K562 (cell line): ENCODE data around the gene ZCWPW1. TPM values are rescaled to one million over a fixed set of nuclear protein-coding genes. Genes with fewer than 3 reads are reported as not detected.

Experiments used
- ATAC-seq: fragments of 200-7000 bp; cut with Tn5 transposase; 3 replicates; pipeline ENCODE4 v1.9.1; 2020; ENCODE audit warnings: moderate library complexity
- BruUV-seq: library from RNA; stranded (reverse); fragments of 400-500 nt; replicated peaks from 2 replicates; lab custom pipeline; 2021; lab: Mats Ljungman, UMichigan
- CTCF ChIA-PET: fragments of 300-600 bp; formaldehyde crosslinking; extraction: SDS; loops from one replicate; lab custom pipeline; 2021; ENCODE audit warnings: low intra/inter-chr PET ratio; lab: Yijun Ruan, JAX
- POLR2A ChIA-PET: fragments of 300-600, 350-650 bp; sonication (Branson Sonifier 250); formaldehyde crosslinking; extraction: SDS; loops from one replicate; lab custom pipeline; 2021; ENCODE audit warnings: antibody characterized with exemption, inconsistent platforms; lab: Yijun Ruan, JAX
- DNase-seq, 4 experiments: peaks; one replicate each; pipeline versions ENCODE4 v3.0.0 to v3.0.0-alpha.2; 2011 to 2018; ENCODE audit warnings: low spot score in 3 of 4, mixed read lengths in 3 of 4; ENCODE audit errors: extremely low read depth in 1 of 4
- FAIRE-seq: peaks from 2 replicates; lab custom pipeline; 2011; peaks lifted over from hg19 to GRCh38; lab: Jason Lieb, UNC
- H2AFZ ChIP-seq: 2 replicates; pipeline ENCODE4 v1.6.0; 2011; ENCODE audit warnings: low read depth, low read length, control low read depth, inconsistent platforms
- H3K27ac ChIP-seq: fragments of 200-600 bp; 3 replicates; pipeline ENCODE4 v1.8.0; 2011; ENCODE audit warnings: low read depth, mild to moderate bottlenecking, control low read depth, inconsistent platforms, low read length, moderate library complexity, mixed read lengths; ENCODE audit errors: extremely low read depth
- H3K27me3 ChIP-seq, 2 experiments: fragments of 300-600 bp in 1 of 2; 2 replicates in 1 of 2; 3 replicates in 1 of 2; pipeline versions ENCODE4 v1.6.0 to v1.8.0; 2011; ENCODE audit warnings: inconsistent platforms in 2 of 2, low read length in 2 of 2, mild to moderate bottlenecking in 1 of 2, mixed read lengths in 1 of 2, moderate library complexity in 1 of 2; ENCODE audit not compliant: control insufficient read depth in 2 of 2, insufficient read depth in 2 of 2
- H3K36me3 ChIP-seq: fragments of 300-600 bp; 3 replicates; pipeline ENCODE4 v1.8.0; 2011; ENCODE audit warnings: mild to moderate bottlenecking, low read length, inconsistent platforms; ENCODE audit not compliant: control insufficient read depth, insufficient read depth
- H3K4me1 ChIP-seq, 2 experiments: fragments of 200-600 bp in 1 of 2; replicated peaks in 1 of 2; 2 replicates in 1 of 2; 3 replicates in 1 of 2; pipeline versions ENCODE4 v1.5.1 to v1.8.0; 2011; ENCODE audit warnings: inconsistent platforms in 2 of 2, low read length in 2 of 2, mild to moderate bottlenecking in 1 of 2, mixed read lengths in 1 of 2, moderate library complexity in 1 of 2; ENCODE audit not compliant: control insufficient read depth in 2 of 2, insufficient read depth in 2 of 2
- H3K4me2 ChIP-seq: 2 replicates; pipeline ENCODE4 v1.6.1; 2011; ENCODE audit warnings: low read length, control low read depth, inconsistent platforms, mixed read lengths; ENCODE audit not compliant: insufficient read depth
- H3K4me3 ChIP-seq: fragments of 200-600 bp; sonication (generic), shearing (Covaris generic); 2 replicates; pipeline ENCODE4 v1.5.1; 2016; ENCODE audit warnings: control low read depth, inconsistent platforms
- H3K79me2 ChIP-seq: fragments of 200-600 bp; 3 replicates; pipeline ENCODE4 v1.8.0; 2011; ENCODE audit warnings: low read length, inconsistent platforms; ENCODE audit not compliant: control insufficient read depth, insufficient read depth
- H3K9ac ChIP-seq, 2 experiments: 2 replicates each; pipeline versions ENCODE4 v1.6.0 to v1.6.1; 2011; ENCODE audit warnings: low read depth in 2 of 2, low read length in 2 of 2, control low read depth in 1 of 2, inconsistent platforms in 1 of 2, mild to moderate bottlenecking in 1 of 2, mixed read lengths in 1 of 2; ENCODE audit not compliant: insufficient read depth in 1 of 2
- H3K9me1 ChIP-seq: one replicate; pipeline ENCODE4 v1.6.0; 2011; ENCODE audit warnings: inconsistent platforms, mild to moderate bottlenecking, low read length, moderate library complexity; ENCODE audit not compliant: control insufficient read depth, insufficient read depth
- H3K9me3 ChIP-seq: replicated peaks from 2 replicates; pipeline ENCODE4 v1.5.1; 2011; ENCODE audit warnings: low read depth, low read length, inconsistent platforms; ENCODE audit not compliant: control insufficient read depth, insufficient read depth
- H4K20me1 ChIP-seq: replicated peaks from 2 replicates; pipeline ENCODE4 v1.6.1; 2011; ENCODE audit warnings: low read length, inconsistent platforms, mixed read lengths; ENCODE audit not compliant: control insufficient read depth, insufficient read depth
- BACH1 ChIP-seq: fragments of 200-800 bp; sonication (Bioruptor generic); IDR thresholded peaks from 2 replicates; pipeline ENCODE4 v1.6.1; 2016; ENCODE audit warnings: missing genetic modification characterization, missing compliant biosample characterization
- FOSL1 ChIP-seq: fragments of 200-800 bp; sonication (Bioruptor generic); conservative IDR thresholded peaks from 2 replicates; pipeline ENCODE4 v1.6.1; 2016; ENCODE audit warnings: missing genetic modification characterization, missing compliant biosample characterization
- KAT2B ChIP-seq: IDR thresholded peaks from one replicate; pipeline ENCODE4 v1.6.1; 2012; ENCODE audit warnings: low read depth, mild to moderate bottlenecking, control low read depth, inconsistent platforms, low read length, moderate library complexity
- PCBP2 ChIP-seq: fragments of 200-400 bp; formaldehyde crosslinking; IDR thresholded peaks from 2 replicates; pipeline ENCODE4 v1.6.1; 2018; ENCODE audit warnings: low read length, low read depth, mild to moderate bottlenecking, moderate library complexity; ENCODE audit not compliant: poor library complexity, severe bottlenecking
- SNRNP70 ChIP-seq: fragments of 200-400 bp; formaldehyde crosslinking; optimal IDR thresholded peaks from 2 replicates; pipeline ENCODE3; 2017; ENCODE audit warnings: low read depth, low read length
- ZBED1 ChIP-seq: IDR thresholded peaks from 2 replicates; pipeline ENCODE4 v1.6.1; 2014
- ZBTB49 ChIP-seq: sonication (generic); formaldehyde crosslinking; IDR thresholded peaks from 2 replicates; pipeline ENCODE4 v1.8.0; 2022; ENCODE audit warnings: missing genetic modification reagents, mild to moderate bottlenecking, borderline replicate concordance
- ZNF232 ChIP-seq: sonication (generic); formaldehyde crosslinking; IDR thresholded peaks from 2 replicates; pipeline ENCODE4 v1.8.0; 2022; ENCODE audit warnings: mild to moderate bottlenecking, missing genetic modification reagents
- ZNF408 ChIP-seq: fragments of 250-450 bp; sonication (Bioruptor Pico); IDR thresholded peaks from 2 replicates; pipeline ENCODE4 v1.4.0; 2020; ENCODE audit warnings: low read depth, mild to moderate bottlenecking, moderate library complexity
- ZNF551 ChIP-seq: fragments of 250-450 bp; sonication (Bioruptor Pico); IDR thresholded peaks from 2 replicates; pipeline ENCODE4 v1.5.0; 2021; ENCODE audit warnings: mild to moderate bottlenecking, moderate library complexity
- ZNF695 ChIP-seq: fragments of 450-650 bp; formaldehyde crosslinking; IDR thresholded peaks from 2 replicates; pipeline ENCODE4 v1.4.0; 2020; ENCODE audit warnings: mild to moderate bottlenecking, moderate library complexity
- WGBS: fragments of 100-300 bp; shearing (Covaris generic); methylation state at CpG from one replicate; pipeline ENCODE4 v1.1.6; 2016; ENCODE audit warnings: low coverage, mixed read lengths; ENCODE audit not compliant: insufficient coverage; ENCODE audit errors: missing lambda C conversion rate; 5-methylcytosine and 5-hydroxymethylcytosine counted together
- in situ Hi-C: fragments of 300-500 bp; cut with MboI; formaldehyde crosslinking; loops from 4 replicates; pipeline ENCODE4 v1.15.0; 2018; ENCODE audit warnings: inconsistent platforms, mixed read lengths
- intact Hi-C: fragments of 100-400 bp; cut with micrococcal nuclease; formaldehyde crosslinking; loops from 2 replicates; pipeline ENCODE4 v1.14.2; 2022
- polyA plus RNA-seq, 8 experiments: library from polyadenylated mRNA; depleted of rRNA in 4 of 8; stranded (reverse) in 5 of 8; unstranded in 3 of 8; fragments of >200 nt; fragmentation: Nextera tagmentation in 2 of 8; fragmentation: Illumina TruSeq in 1 of 8; extraction: Ambion mirVana in 2 of 8; extraction: Trizol in 1 of 8; gene quantifications; 2 replicates each; pipeline versions ENCODE4 v1.2.1 to v1.2.3, GENCODE V29; 2011 to 2014; ENCODE audit warnings: inconsistent platforms in 1 of 8, missing spikeins in 1 of 8
- total RNA-seq, 7 experiments: library from RNA; depleted of rRNA in 6 of 7; stranded (reverse); fragments of >200 nt in 6 of 7; fragmentation: Illumina TruSeq in 2 of 7; extraction: Trizol in 2 of 7; gene quantifications; 2 replicates each; pipeline versions ENCODE4 v1.2.1 to v1.2.3, GENCODE V29; 2011 to 2021; ENCODE audit warnings: low replicate concordance in 1 of 7
- TF ChIP-seq, protein P1 (sequence below), 3 experiments: IDR thresholded peaks in 2 of 3; conservative IDR thresholded peaks in 1 of 3; 2 replicates each; pipeline ENCODE4 v1.5.1; 2011 to 2012; ENCODE audit warnings: low read length in 3 of 3, mild to moderate bottlenecking in 3 of 3, control low read depth in 2 of 3, improper control_type of control experiment in 1 of 3, inconsistent platforms in 1 of 3, low read depth in 1 of 3, mixed read lengths in 1 of 3, moderate library complexity in 1 of 3; ENCODE audit not compliant: insufficient read depth in 2 of 3

ZCWPW1 gene
- total and polyA plus RNA-seq, 9 of the 15 experiments (the other 6 are each of a cell fraction or from before 2014, with no cell fraction given), result 0.18 to 1.7 (median 1.2) TPM

GRCh38 chr7:100415448-100415847, 13.1 kb downstream of the ZCWPW1 start:
- Histone ChIP-seq H3K9me3 (no peaks in the 10 kb centered on the region), H2AFZ (no peak overlapping the region), H4K20me1 (no peaks in the 10 kb centered on the region), H3K4me2 (no peak overlapping the region), H3K27me3 (peaks cover 5 to 10% of the 10 kb centered on the region in 2 experiments; a peak in 3 of 5 replicates), H3K4me3 (no peak overlapping the region), H3K79me2 (no peaks in the 10 kb centered on the region), H3K27ac (no peak overlapping the region), H3K4me1 (no peaks in the 10 kb centered on the region), H3K9ac (no peak overlapping the region), H3K9me1 (no peaks in the 10 kb centered on the region), H3K36me3 (no peaks in the 10 kb centered on the region)
- BruUV-seq, result no TSS peak
- no peak for TF ChIP-seq ZNF232 (CRISPR knock-in tag)
- no peak for TF ChIP-seq ZNF695 (CRISPR knock-in tag)
- ChIA-PET POLR2A (interaction anchor here (0.6 to 4.2 kb wide), 10 partner anchors 8 to 853 kb away, joined by 3 to 33 read pairs (median 4); partner anchors contain the start of genes AGFG2, MEPCE and ZCWPW1), CTCF (no interaction called here)
- in situ Hi-C loops, result no loop called here
- intact Hi-C loops, result no loop called here
- WGBS, result 36% methylated on average over 5 of the region's 5 CpGs
- ATAC-seq (no peak), DNase-seq (no peak), FAIRE-seq (no peak)

DNA sequence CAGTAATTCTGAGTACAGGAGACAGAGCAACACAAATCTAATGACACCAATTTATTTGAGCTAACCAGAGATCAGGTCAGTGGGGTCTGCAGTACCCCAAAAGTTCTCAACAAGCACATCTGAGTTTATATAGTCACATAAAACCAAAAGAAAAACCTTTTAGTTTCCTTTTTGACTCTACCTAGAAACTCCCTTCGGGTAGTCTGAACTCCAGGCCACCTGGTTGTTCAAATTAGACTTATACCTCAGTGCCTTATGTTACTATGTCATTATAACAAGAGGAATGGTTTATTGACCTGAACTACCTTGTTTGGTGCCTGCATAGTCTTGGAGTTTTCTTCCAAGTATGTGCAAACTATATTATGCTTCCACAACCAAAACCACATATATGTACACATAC, 14.6 kb downstream of the ZCWPW1 start:
- no peaks in the 10 kb centered on the region for H3K4me1 ChIP-seq
- H3K4me2 ChIP-seq, result no peak overlapping the region
- WGBS, result 30% methylated on average over 1 of the region's 1 CpG
- ATAC-seq, result no peak
- H3K9ac ChIP-seq, result no peak overlapping the region
- no TSS peak for BruUV-seq
- FAIRE-seq, result no peak
- H3K27ac ChIP-seq, result no peak overlapping the region
- H3K36me3 ChIP-seq, result no peaks in the 10 kb centered on the region
- no peak for DNase-seq
- H3K79me2 ChIP-seq, result no peaks in the 10 kb centered on the region
- ChIA-PET CTCF (no interaction called here), POLR2A (interaction anchor here (0.7 to 4.2 kb wide), 2 partner anchors 15 to 134 kb away, joined by 3 to 33 read pairs; partner anchors contain the start of genes MEPCE and ZCWPW1)
- H3K27me3 ChIP-seq, result peaks cover 7 to 15% of the 10 kb centered on the region in 2 experiments; a peak in 4 of 5 replicates
- H3K4me3 ChIP-seq, result no peak overlapping the region
- intact Hi-C loops, result no loop called here
- H3K9me3 ChIP-seq, result no peaks in the 10 kb centered on the region
- no peaks in the 10 kb centered on the region for H3K9me1 ChIP-seq
- no peaks in the 10 kb centered on the region for H4K20me1 ChIP-seq
- in situ Hi-C loops, result no loop called here
- H2AFZ ChIP-seq, result no peak overlapping the region
- TF ChIP-seq, protein P1, sequence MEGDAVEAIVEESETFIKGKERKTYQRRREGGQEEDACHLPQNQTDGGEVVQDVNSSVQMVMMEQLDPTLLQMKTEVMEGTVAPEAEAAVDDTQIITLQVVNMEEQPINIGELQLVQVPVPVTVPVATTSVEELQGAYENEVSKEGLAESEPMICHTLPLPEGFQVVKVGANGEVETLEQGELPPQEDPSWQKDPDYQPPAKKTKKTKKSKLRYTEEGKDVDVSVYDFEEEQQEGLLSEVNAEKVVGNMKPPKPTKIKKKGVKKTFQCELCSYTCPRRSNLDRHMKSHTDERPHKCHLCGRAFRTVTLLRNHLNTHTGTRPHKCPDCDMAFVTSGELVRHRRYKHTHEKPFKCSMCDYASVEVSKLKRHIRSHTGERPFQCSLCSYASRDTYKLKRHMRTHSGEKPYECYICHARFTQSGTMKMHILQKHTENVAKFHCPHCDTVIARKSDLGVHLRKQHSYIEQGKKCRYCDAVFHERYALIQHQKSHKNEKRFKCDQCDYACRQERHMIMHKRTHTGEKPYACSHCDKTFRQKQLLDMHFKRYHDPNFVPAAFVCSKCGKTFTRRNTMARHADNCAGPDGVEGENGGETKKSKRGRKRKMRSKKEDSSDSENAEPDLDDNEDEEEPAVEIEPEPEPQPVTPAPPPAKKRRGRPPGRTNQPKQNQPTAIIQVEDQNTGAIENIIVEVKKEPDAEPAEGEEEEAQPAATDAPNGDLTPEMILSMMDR (IDR thresholded peaks at IDR 0.05 in 2 of 3, conservative IDR thresholded peaks at IDR 0.05 in 1 of 3; ENCODE audit: insufficient read depth in 2 of 3, low read depth in 1 of 3, low read length in 3 of 3), result no peak
- TF ChIP-seq ZBTB49 (no peak), ZBED1 (no peak), FOSL1 (tag) (no peak), BACH1 (no peak), ZNF408 (CRISPR knock-in tag) (no peak), PCBP2 (no peak), ZNF551 (CRISPR knock-in tag) (no peak), SNRNP70 (no peak), KAT2B (no peak)
